Measurements from ENCODE around the gene BCL11A.

The BCL11A gene

GRCh38 chr2:60505240-60505879 is 48.1 kb downstream of the BCL11A start:
- no peak for DNase-seq (ENCODE audit: low read depth)

GRCh38 chr2:60504049-60504448 is 49.4 kb downstream of the BCL11A start:
- no peak for DNase-seq (ENCODE audit: low read depth)

- DNase-seq (ENCODE audit: low read depth): no peak
These were observed 51.3 kb downstream of the BCL11A start for GRCh38 chr2:60502144-60502543.

GRCh38 chr2:60500861-60501260 is 52.6 kb downstream of the BCL11A start:
- no peak for DNase-seq (ENCODE audit: low read depth)

- no peak for DNase-seq (ENCODE audit: low read depth)
These were observed 53.7 kb downstream of the BCL11A start for GRCh38 chr2:60499651-60500265.

- DNase-seq (ENCODE audit: low read depth): no peak
These were observed 54.5 kb downstream of the BCL11A start for GRCh38 chr2:60498816-60499429.

GRCh38 chr2:60498127-60498815 is 55.2 kb downstream of the BCL11A start:
- no peak for DNase-seq (ENCODE audit: low read depth)

- no peak for DNase-seq (ENCODE audit: low read depth)
These were observed 56.0 kb downstream of the BCL11A start for GRCh38 chr2:60497500-60497899.

GRCh38 chr2:60496956-60497355 is 56.5 kb downstream of the BCL11A start:
- no peak for DNase-seq (ENCODE audit: low read depth)

GRCh38 chr2:60496475-60496874 is 57.0 kb downstream of the BCL11A start:
- no peak for DNase-seq (ENCODE audit: low read depth)

GRCh38 chr2:60495041-60495625 is 58.3 kb downstream of the BCL11A start:
- no peak for DNase-seq (ENCODE audit: low read depth)

- no peak for DNase-seq (ENCODE audit: low read depth)
These were observed 59.6 kb downstream of the BCL11A start for GRCh38 chr2:60493804-60494387.

- no peak for DNase-seq (ENCODE audit: low read depth)
These were observed 60.9 kb downstream of the BCL11A start for GRCh38 chr2:60492548-60492947.

- no peak for DNase-seq (ENCODE audit: low read depth)
These were observed 62.6 kb downstream of the BCL11A start for GRCh38 chr2:60490848-60491247.

GRCh38 chr2:60490441-60490840 is 63.0 kb downstream of the BCL11A start:
- no peak for DNase-seq (ENCODE audit: low read depth)

- no peak for DNase-seq (ENCODE audit: low read depth)
These were observed 64.2 kb downstream of the BCL11A start for GRCh38 chr2:60489289-60489688.

GRCh38 chr2:60488291-60488690 is 65.2 kb downstream of the BCL11A start:
- no peak for DNase-seq (ENCODE audit: low read depth)

- no peak for DNase-seq (ENCODE audit: low read depth)
These were observed 66.3 kb downstream of the BCL11A start for GRCh38 chr2:60487174-60487573.

GRCh38 chr2:60486551-60486950 is 66.9 kb downstream of the BCL11A start:
- no peak for DNase-seq (ENCODE audit: low read depth)

GRCh38 chr2:60486067-60486466 is 67.4 kb downstream of the BCL11A start:
- DNase-seq (ENCODE audit: low read depth): no peak

GRCh38 chr2:60485550-60485949 is 67.9 kb downstream of the BCL11A start:
- DNase-seq (ENCODE audit: low read depth): no peak

- DNase-seq (ENCODE audit: low read depth): no peak
These were observed 68.4 kb downstream of the BCL11A start for GRCh38 chr2:60485055-60485454.
